Activated CD4-positive, alpha-beta T cell treated with anti-CD3 and anti-CD28 coated beads, Interleukin-2, amount 50 U/mL, for 48 hours (primary cell): ENCODE measurements around the gene BAZ2B.

Experiments
- DNase-seq, 2 experiments: peaks; one replicate each; pipeline ENCODE4 v3.0.0-alpha.2; 2020

BAZ2B gene

GRCh38 chr2:159614534-159615366 lies 1.6 kb downstream of the BAZ2B start:
- DNase-seq = no peak

DNA sequence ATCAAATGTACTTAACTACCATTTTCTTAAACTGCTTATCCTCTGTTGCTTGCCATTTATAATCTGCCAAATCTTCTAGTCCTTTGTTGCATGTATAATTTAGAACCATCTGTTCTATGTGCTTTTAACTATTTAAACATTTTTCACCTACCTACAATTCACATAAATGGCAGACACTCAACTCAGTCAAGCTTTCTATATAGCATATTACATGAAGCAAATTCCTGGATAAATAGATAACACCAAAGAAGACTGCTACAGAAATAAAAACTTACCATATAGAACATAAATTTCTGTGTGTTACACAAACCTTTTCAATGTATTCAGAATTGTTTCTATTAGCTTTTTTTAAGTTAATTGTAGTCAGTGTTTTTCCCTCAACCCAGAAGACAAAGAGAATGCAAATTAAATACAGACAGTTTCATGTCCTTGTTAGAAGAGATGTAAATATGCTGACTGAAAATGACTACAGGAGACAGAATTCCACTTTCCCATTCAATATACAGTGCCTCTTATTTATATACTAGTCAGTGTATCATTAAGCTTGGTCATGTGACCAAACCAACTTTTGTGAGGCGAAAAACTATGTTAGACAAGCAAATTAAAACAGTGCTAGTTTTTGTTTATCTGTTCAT lies 2.6 kb downstream of the BAZ2B start:
- no peak for DNase-seq

DNA sequence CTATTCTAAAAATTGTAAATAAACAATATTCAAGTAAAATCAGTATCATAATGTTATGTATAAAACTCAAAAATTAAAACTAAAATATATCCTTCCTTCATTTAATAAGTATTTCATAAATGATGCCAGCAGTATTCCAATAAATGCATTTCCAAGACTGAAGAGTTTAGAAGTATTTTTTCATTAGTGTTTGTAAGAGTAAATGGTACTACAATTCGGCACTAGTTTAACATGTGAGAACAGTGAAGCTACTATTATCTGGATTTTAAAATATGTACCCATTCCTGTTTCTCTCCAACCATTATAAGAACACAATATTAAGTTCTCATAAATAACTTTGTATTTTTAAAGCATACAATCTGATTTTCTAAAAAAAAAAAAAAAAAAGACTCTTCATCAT lies 3.3 kb downstream of the BAZ2B start:
- DNase-seq = no peak

DNA sequence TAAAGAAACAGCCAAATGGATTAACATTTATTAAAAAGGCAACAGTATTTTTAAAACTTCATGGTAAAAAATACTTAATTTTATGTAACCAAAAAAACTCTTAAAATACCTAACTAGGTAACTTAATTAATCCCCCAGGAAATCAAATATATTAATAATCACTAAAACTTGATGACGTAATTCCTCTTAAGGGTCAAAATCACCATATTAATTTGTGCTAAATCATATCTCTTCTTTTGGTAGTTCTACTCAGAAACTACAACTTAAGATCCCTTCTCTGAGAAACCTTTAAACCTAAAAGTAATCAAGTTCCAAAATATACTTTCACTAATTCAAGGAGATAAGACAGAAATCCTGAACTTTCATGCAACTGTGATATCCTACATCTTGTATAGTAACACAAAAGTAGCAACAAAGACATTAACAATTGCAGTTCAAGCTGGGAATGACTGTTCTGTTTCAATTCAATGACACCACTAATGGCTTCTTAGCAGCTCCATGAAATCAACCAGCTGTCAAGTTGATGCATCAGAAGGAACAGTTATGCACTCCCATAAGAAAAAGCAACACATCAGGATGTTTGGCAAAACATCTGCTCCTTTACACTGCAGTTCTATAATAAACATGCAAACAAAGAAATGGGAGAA lies 4.0 kb downstream of the BAZ2B start:
- DNase-seq = no peak

DNA sequence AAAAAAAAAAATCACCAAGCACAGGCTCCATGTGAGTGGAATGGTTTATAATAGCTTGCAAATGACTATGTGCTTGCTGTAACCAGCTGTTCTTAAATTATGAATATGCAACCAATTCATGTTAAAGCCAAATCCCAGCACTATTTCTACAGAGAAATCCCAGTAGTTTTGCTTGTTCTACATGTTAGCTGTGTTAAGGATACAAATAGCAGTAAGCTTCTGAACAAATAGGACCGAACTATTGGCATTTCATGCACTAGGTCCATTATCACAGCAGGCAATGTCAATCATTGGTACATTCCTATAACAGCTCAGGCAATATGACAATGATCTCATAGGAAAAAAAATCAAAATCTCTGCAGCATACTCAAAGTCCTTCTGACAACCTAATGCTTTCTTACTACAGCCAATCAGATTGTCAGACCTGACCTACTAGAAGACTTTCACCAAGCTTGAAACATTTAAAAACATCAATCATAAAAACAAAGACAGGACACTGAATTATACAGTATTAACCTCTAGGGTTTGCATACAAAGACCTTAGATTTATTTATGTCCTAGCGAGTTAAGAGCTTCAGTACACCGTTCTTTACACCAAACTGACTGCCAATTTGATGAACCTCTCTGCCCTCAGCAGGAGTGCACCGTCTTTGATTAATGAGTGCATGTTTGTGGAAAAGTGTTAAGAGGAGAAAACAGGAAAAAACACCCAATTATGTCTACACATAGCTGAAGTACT lies 6.4 kb downstream of the BAZ2B start:
- no peak for DNase-seq

DNA sequence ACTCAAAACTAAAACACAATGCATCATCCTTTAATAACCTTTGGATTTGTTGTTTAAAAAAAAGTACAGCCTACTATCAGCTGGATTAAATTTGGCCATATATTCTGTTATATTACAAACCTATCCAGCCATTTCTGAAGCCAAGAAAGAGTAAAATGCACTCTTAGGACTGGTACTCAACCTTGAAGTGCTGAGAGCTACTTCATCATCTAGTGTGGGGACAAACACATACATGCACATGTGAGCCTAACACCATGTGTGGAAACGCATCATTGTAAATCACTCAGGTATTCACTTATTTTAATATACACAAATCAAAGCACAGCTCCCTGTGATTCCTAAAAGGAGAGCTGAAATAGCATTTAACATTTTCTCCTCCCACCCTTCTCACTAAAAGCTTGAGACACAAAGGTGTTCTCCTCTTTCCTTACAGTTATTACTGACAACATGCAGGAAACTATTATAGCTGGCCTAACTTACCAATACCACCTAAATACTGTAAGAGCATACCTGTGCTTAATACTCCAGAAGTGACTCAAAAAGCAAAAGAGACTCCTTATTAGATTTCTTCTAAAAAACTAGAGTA lies 7.5 kb downstream of the BAZ2B start:
- DNase-seq = no peak

- no peak for DNase-seq
These were observed 8.2 kb downstream of the BAZ2B start for GRCh38 chr2:159608108-159608507.

DNA sequence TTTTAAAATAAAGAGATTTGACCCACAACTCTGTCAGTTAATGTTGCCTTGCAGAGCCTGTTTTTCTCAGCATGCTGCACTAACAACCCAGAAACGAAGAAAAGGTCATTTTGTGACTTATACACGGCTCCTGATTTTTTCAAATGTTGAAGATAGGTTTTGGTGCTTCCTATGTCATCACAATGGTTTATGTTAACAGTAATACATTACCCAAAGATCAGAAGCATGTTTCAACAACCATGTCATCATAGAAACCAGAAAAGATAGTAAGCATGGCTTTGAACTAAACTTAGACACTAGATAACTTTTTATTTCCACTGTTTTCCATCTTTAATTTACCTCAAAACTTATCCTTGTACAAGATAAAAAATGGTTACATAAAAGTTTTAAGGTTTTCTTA lies 10.1 kb downstream of the BAZ2B start:
- no peak for DNase-seq

GRCh38 chr2:159605441-159606178 lies 10.7 kb downstream of the BAZ2B start:
- DNase-seq = no peak

GRCh38 chr2:159604159-159604558 lies 12.2 kb downstream of the BAZ2B start:
- no peak for DNase-seq

DNA sequence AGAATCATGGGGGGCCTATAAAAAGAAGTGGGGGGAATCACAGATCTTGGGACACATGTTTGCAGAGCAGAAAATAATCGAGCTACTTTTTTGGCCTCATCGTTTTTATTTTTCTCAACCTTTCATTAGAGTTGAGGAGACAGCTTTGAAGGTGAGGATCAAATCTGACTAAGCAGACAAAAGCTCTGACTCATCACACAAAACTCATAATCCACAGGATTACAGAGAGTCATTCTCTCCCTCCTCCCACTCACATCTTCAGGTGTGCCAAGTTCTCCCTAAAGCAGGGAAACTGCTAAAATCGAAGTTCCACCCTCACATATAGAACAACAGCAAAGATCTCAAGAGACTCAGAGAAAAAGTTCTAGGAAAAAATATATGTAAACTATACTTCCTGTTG lies 15.6 kb downstream of the BAZ2B start:
- DNase-seq = no peak

- DNase-seq = no peak
These were observed 20.8 kb downstream of the BAZ2B start for GRCh38 chr2:159595410-159596046.

- DNase-seq = no peak
These were observed 23.9 kb downstream of the BAZ2B start for GRCh38 chr2:159592441-159592840.

- no peak for DNase-seq
These were observed 25.1 kb downstream of the BAZ2B start for GRCh38 chr2:159591221-159591620.

DNA sequence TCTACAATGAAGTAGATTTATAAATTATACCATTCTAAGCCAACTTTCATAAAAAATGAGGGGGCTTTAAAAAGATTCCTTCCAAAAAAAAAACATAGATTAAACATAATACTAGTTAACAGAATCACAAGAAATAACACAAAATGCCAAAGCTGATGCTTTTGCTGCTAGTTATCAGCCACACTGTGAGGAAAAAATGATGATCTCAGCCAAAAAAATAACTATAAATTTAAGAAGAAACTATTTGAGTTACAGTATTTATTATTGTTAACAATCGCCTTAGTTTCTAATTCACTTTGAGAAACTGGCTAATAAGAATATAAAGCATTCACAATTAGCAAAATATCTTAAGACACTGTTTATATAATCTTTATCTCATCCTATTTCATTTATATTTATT lies 27.1 kb downstream of the BAZ2B start:
- DNase-seq = no peak

GRCh38 chr2:159586034-159586433 lies 30.3 kb downstream of the BAZ2B start:
- no peak for DNase-seq

DNA sequence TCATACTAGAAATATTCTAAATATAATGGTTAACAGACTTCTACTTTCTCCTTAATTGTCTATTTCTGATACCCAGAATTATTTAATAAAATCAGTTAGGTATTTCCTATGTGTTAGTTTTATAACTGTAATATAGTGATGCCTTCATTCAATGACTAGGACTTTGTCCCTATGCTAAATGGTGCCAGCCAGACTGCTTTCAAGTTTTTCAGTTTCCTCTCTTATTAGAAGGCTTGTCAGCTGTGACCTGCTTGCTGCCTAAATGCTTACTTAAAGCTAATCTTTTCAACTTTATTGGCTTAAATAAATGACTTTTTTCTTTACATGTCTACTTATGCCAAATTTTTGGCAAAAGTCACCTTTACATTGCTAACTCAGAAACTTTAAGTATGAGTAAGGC lies 30.7 kb downstream of the BAZ2B start:
- DNase-seq = no peak

GRCh38 chr2:159584796-159585195 lies 31.6 kb downstream of the BAZ2B start:
- DNase-seq = no peak

- no peak for DNase-seq
These were observed 42.3 kb downstream of the BAZ2B start for GRCh38 chr2:159573846-159574606.

GRCh38 chr2:159573294-159573693 lies 43.1 kb downstream of the BAZ2B start:
- no peak for DNase-seq

DNA sequence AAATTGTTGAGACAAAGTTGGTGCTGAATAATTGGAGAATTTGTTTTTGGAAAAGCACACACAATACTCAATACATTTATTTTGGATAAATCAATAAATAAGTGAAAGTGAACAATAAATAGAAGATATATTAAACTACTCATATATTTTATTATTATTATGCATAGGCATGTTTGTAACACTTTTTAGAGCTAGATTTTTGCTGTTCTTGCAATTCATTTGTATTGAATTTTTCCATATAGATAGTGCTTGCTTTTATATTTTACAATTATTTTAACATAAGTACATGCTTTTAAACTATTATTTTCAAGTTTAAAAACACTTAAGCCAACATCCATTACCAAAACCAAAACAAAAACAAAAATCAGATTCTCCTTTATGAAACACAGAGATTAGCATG lies 43.9 kb downstream of the BAZ2B start:
- no peak for DNase-seq
